ENCODE measurements around the gene BEST4.
"Not testable (repeated sequence)": the region's sequence is repeated elsewhere in the genome, so short reads cannot be mapped to it uniquely, and the experiment has no call there.

Gene BEST4

DNA sequence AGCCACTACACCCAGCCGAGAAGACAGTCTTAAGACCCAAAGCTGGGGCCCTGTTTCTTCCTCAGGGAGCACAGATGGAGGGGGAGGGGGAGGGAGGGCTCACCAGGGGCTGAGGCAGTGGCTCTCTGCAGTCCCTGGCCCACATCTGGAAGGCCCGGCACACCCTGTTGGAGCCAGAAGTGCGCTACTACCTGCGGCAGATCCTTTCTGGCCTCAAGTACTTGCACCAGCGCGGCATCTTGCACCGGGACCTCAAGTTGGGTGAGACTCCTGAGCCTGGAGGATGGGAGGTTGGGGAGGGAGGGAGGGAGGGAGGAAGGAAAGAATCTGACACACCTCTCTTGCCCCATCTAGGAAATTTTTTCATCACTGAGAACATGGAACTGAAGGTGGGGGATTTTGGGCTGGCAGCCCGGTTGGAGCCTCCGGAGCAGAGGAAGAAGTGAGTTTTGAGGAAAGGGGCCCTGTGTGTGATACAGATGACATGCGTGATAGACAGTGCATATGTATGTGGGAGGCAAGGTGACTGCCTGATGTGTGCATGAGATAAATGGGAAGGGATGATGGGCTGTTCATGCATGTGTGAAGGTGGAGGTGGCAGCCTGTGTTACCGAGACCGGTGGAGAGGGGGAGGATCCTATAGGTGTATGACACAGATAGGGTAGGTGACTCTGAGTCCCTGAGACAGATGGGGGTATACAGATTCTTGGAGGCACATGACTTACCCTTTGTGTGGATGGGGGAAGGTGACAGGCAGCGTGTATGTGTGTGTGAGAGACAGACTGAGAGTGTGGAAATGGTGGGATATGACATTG lies 13.7 kb upstream of the BEST4 start:
- no peak for DNase-seq

DNA sequence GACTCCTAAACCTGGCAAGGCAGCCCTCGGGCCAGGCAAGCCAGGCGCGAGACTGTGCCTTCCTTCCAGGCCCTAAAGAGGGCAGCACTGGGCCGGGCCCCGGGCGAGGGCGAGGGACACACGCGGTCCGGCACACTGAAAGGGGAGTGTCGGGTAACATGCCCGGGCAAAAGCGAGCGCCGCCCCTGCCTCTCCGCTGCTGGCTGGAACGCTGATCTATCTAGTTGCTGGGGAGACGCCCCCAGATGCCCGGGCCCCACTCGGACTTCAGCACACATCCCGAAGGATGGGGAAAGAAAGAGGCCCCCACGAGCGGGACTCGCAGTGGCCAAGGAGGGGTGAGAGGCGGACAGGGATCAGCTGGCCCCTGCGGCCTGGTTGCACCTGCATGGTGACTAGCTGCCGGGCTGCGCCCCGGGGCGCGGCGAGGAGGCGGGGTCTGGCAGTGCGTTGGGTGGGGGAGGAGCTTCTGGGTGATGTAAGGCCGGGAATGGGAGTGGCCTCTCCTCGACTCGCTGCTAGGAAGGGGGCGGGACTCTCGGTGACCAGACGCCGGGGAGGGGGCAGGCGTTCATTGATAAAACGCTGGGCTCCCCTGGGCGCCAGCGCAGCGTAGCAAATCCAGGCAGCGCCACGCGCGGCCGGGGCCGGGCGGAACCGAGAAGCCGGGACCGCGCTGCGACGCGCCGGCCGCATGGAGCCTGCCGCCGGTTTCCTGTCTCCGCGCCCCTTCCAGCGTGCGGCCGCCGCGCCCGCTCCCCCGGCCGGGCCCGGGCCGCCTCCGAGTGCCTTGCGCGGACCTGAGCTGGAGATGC lies 12.0 kb upstream of the BEST4 start, which contains the start of gene PLK3:
Gene PLK3, plus strand, starts transcription at position 608 of the 815 bp plus-strand sequence. Its CDS starts 87 bp downstream, at position 695.
- peak; percentile 97 for DNase-seq

DNA sequence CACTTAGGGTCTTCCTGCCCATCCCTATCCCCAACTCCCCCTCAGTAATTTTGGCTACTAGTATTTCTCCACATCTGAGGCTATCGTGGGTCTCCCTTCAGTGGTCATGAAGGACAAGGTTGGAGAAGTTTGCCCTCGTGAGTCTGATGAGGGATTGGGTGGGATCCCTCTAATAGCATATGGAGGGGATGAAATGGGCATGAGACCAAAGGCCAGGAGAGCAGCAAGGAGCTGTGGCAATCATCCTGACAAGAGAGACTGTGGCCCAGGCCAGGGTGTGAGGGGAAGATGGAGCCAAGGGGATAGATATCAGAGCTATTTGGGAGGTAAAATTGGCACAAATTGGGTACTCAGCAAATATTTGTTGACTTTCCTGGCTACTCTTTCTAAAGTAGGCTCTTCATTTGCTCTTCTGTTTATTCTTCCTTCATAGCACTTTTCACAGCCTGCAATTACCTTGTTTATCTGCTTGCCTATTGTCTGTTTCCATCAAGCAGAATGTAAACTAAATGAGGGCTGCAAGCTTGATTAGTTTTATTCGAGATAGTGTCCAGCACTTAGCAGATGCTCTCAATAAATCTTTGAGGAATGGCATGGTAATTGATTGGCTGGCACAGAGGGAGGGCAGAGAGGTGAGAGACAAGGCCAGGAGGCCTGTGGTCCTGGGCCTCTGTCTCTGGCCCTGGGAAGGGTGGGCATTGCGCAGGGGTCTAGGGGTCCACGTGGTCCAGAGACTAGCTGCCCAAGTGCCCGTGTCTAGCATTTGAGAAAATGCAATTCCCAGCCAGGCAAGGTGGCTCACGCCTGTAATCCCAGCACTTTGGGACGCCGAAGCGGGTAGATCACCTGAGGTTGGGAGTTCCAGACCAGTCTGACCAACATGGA lies 10.8 kb upstream of the BEST4 start:
- no peak for DNase-seq

DNA sequence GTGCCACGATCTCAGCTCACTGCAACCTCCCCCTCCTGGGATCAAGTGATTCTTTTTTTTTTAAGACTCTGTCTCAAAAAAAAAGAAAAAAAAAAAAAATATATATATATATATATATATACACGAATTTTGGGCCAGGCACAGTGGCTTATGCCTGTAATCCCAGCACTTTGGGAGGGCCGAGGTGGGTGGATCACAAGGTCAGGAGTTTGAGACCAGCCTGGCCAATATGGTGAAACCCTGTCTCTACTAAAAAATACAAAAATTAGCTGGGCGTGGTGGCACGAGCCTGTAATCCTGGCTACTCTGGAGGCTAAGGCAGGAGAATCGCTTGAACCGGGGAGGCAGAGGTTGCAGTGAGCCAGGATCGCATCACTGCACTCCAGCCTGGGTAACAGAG lies 9.9 kb upstream of the BEST4 start:
- DNase-seq = not testable (repeated sequence)

GRCh38 chr1:44792736-44793502 lies 4.9 kb upstream of the BEST4 start:
- no peak for DNase-seq

DNA sequence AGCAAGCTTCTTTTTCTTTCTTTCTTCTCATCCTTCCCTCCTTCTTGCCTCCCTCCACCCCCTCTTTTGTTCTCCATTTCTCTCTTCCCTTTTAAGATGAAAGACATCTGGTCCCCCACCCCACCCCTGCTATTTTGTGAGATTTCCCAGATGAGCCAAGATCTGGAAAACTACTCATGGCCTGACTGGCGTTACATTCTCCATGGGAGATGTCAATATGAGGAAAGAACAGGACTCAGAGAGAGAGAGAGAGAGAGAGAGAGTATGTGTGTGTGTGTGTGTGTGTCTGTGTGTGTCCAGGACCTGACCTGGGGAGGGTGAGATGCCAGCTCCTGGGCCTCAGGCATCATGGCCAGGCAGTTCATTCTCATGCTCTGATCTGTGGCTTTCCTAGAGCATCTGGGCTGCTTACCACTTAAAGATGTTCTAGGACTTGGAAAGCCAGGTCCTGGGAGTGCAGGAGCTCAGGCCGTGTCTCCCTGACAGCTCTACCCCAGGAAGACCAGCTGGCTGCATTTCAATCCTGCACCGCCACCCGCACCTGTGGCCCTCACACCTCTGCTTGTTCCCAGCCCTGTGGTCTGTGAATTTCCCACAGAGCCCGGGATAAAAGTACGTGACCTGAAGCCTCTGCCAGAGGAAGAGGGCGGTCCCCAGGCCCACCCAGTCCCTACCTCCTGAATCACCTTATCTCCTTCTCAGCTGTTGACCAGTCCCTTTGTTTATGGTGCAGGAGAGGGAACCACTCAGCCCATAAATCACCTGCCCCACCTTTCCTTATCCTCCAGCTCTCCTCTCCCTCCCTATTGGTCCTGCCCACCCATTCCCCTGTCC lies 3.2 kb upstream of the BEST4 start:
- no peak for DNase-seq

DNA sequence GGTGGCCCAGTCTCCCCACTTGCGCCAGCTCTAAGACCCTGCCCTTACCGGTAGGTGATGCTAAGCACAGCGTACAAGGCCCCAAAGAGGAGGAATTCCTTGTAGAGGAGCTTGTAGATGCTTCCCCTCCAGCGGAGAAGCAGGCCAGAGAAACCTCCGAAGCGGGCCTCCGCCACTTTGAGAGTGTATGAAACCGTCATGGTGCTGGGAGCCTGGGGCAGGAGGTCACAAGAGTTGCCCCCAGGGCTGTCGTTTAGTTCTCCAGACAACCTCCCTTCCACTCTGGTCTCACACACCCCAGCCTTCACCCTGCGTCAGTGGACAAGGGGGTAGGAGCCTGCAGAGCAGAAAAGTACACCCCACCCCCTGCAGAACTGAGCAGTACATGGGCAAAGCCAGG lies 464 bp downstream of the BEST4 start:
- DNase-seq = no peak

DNA sequence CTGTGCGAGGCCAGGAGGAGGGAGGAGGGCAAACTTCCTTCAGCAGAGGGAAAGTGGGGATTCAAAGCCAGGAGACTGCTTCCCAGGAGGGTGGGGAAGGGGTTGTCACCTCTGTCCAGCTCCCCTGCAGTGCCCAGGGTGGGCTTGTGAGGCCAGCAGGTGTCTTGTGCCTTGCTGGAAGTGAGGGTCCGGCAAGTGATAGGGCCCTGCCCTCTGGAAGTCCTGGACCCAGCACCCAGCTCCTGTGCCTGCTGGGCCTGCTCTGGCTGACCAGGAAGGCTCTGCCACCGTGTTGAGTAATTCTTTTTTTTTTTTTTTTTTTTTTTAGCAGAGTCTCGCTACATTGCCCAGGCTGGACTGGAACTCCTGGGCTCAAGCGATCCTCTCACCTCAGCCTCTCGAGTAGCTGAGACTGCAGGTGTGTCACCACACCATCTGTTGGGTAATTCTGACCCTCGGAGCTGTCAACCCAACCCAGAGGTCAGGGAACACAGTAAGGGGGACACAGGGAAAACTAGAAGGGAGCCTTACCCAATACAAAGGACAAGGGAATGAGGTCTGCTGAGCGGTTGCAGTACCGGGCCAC lies 1.0 kb downstream of the BEST4 start:
- DNase-seq = no peak

DNA sequence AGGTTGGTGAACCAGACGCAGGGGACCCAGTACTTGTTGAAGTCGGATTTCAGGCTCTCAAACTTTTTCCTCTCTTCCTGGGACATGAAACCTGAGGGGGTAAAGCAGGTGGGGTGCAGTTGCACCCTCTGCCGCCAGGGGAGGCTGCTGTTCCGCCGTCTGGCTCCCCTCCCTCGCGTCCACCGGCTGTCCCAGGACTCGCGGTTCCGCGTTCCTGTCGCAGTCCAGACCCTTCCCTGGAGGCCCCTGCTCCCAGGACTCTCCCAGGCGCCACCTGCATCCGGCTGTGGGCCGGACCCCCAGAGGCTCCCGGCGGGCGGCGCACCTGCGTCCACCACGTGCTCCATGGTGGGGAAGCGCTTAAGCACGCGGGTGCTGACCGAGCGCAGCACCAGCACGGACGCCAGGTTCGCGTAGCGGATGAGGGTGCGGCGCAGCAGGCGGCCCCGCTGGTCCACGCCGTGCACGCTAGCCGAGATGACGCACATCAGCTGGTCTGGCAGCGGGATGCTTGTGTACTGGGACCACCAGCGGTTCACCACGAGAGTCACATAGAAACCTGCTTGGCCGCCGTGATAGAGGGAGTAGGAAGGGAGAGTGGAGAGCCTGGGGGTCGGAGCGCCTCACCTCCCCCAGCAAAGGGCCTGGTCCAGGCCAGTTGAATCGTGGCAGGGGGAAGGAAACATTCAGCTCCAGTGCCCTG lies 1.7 kb downstream of the BEST4 start:
- DNase-seq = no peak

GRCh38 chr1:44785501-44786137 lies 2.4 kb downstream of the BEST4 start:
- DNase-seq = no peak

- no peak for DNase-seq
Observed at GRCh38 chr1:44785029-44785380, 3.0 kb downstream of the BEST4 start.

- no peak for DNase-seq
Observed at GRCh38 chr1:44784094-44785028, 3.6 kb downstream of the BEST4 start.

DNA sequence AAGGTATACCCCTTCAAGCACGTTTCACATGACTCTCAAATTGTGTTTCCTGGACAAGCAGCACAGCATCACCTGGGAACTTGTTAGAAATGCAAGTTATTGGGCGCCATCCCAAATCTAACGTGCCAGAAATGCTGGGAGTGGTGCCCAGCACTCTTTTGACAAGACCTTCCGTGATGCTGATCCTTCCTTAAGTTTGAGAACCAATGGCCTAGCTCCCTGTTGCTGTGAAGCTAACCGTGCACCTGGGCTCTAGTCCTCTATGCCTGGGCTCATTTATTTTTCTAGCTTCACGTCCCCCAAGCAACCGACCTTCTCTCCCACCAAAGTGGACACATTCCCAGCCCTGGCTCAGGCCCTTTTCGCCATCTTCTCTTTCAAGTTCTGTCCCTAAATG lies 4.3 kb downstream of the BEST4 start:
- no peak for DNase-seq

DNA sequence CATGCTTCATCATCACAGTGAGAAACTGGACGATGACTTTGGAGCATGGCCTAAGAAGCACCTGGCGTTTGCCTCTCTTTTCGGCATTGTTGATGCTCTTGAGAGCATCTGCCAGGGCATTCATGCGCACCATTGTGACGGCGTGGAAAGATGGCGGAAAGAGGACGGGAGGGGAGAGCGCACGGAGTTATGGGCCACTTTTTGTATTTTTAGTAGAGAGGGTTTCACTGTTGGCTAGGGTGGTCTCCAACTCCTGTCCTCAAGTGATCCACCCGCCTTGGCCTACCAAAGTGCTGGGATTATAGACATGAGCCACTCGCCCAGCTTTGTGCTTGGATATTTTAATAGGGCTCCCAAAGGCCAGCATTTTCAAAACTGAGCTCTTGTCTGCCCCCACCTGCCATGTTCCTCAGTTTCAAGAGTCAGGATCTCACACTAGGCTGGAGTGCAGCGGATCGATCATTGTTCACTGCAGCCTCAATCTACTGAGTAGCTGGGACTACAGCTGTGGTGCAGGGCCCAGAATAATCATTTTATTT lies 7.3 kb downstream of the BEST4 start:
- DNase-seq = no peak

DNA sequence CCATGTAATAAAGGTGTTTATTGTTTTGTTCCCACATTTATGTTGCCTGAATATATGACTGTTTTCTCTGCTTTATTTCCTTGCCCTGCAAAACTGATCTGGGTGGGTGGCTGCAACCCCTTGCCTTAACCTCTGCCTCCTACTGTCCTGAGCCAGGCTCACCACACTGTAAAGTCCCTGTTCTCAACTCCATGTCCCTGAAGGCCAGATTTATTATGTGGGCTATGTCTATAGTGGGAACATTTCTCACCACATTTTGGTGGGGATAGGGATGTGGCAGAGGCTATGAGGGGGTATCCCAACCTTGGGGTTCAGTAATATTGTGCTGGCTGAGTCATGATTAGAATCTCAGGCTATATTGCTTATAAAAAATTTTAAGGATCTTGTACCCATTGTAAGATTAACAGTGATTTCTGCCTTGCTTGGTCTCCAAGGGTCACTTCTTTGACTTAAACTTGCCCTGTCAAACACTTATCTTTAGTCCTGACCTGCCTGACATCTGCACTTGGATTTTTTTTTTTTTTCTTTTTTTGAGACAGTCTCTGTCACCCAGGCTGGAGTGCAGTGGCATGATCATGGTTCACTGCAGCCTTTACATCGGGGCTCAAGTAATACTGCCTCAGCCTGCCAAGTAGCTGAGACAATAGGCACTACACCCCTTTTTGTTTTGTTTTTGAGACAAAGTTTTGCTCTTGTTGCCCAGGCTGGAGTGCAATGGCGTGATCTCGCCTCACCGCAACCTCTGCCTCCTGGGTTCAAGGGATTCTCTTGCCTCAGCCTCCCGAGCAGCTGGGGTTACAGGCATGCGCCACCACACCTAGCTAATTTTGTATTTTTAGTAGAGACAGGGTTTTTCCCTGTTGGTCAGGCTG lies 9.0 kb downstream of the BEST4 start:
- no peak for DNase-seq

- no peak for DNase-seq
Observed at GRCh38 chr1:44777969-44778635, 9.9 kb downstream of the BEST4 start.

DNA sequence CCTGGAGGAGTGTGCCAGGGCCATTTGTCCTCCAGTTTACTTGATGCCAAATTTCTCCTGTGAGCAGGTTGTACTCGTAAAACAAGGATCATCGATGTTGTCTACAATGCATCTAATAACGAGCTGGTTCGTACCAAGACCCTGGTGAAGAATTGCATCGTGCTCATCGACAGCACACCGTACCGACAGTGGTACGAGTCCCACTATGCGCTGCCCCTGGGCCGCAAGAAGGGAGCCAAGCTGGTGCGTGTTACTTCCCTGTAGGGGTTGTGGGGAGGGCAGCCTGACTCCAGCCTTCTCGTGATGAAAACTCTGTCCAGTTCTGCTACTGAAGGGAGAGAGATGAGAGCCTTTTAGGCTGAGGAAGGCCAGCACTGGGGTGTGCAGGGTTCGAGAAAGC lies 10.4 kb downstream of the BEST4 start:
- no peak for DNase-seq
